GM13976 (cell line): ENCODE measurements around the gene SMCP.

ENCODE experiments used
- DNase-seq: peaks from one replicate; pipeline ENCODE4 v3.0.0; 2012; ENCODE audit warnings: low spot score
- CTCF ChIP-seq: IDR thresholded peaks from 2 replicates; pipeline ENCODE4 v1.5.1; 2012; ENCODE audit warnings: borderline replicate concordance, mild to moderate bottlenecking; ENCODE audit not compliant: insufficient read depth; ENCODE audit errors: extremely low read depth, missing control alignments, control extremely low read depth
- in situ Hi-C: fragments of 300-500 bp; cut with MboI; formaldehyde crosslinking; loops from one replicate; pipeline ENCODE4 v1.12.0; 2022; ENCODE audit warnings: low sequenced_read_pairs, mixed read lengths, inconsistent platforms; ENCODE audit not compliant: unreplicated experiment

Gene SMCP

GRCh38 chr1:152909206-152909605 lies 31.1 kb downstream of the SMCP start:
- DNase-seq = no peak
- no peak for TF ChIP-seq CTCF
- in situ Hi-C loops = no loop called here

- in situ Hi-C loops = no loop called here
These were observed 34.3 kb downstream of the SMCP start for GRCh38 chr1:152912471-152912870.

GRCh38 chr1:152912900-152913299 lies 34.8 kb downstream of the SMCP start:
- in situ Hi-C loops = no loop called here
- no peak for TF ChIP-seq CTCF
- no peak for DNase-seq

More at GRCh38 chr1:152912471-152912870, 34.3 kb downstream of the SMCP start:
- no peak for DNase-seq
- no peak for TF ChIP-seq CTCF

- peak; percentile 12 for TF ChIP-seq CTCF
- DNase-seq = no peak
- in situ Hi-C loops = no loop called here
These were observed 39.7 kb downstream of the SMCP start for GRCh38 chr1:152917794-152918193.

- TF ChIP-seq CTCF = no peak
- in situ Hi-C loops = no loop called here
- DNase-seq = no peak
These were observed 40.9 kb downstream of the SMCP start for GRCh38 chr1:152919071-152919470.

GRCh38 chr1:152924191-152924590 lies 46.1 kb downstream of the SMCP start:
- in situ Hi-C loops = loop anchor here (10.0 kb wide), 1 partner anchor 49 kb away; the partner anchor contains the start of gene SMCP

More at GRCh38 chr1:152924191-152924590, 46.1 kb downstream of the SMCP start:
- TF ChIP-seq CTCF = no peak
- no peak for DNase-seq
